Upper lobe of left lung (tissue), 4 donors: ENCODE measurements around the gene ADGRF5.

ENCODE experiments used
- CTCF ChIP-seq, 6 experiments: fragments of 450-650 bp in 4 of 6; fragments of 200-600 bp in 2 of 6; sonication (generic) in 2 of 6; IDR thresholded peaks; one replicate each; pipeline ENCODE4 v1.5.1; 2016 to 2019; ENCODE audit warnings: antibody characterized with exemption in 6 of 6
- EP300 ChIP-seq, 4 donors: sonication (generic); formaldehyde crosslinking; IDR thresholded peaks; one replicate each; pipeline ENCODE4 v1.5.1; 2017; ENCODE audit warnings: antibody characterized with exemption in 4 of 4, control low read depth in 2 of 4
- POLR2A ChIP-seq, 4 donors: fragments of 450-650 bp; IDR thresholded peaks; one replicate each; pipeline ENCODE4 v1.5.1; 2016 to 2017; ENCODE audit warnings: antibody characterized with exemption in 4 of 4, mild to moderate bottlenecking in 2 of 4

DNA sequence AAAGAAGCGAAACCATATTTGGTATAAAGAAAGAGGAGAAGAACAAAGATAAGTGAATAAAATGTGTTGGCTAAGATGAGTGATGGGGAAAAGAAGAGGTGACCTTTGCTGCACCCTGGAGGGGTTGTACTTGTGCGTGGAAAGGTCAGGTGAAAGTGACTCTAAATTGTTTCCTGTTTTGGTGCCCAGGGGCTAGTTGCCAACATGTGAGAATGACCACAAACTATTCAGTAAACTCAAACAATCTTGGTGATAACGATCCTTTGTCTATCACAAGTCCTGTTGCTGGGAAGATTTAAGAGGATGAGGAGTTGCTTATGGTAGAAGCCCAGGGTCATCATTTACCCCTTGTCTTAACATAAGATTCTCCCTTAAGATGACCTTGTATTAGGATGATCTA, 57.9 kb downstream of the ADGRF5 start:
- no peak for TF ChIP-seq CTCF (IDR thresholded peaks at IDR 0.05)
- TF ChIP-seq EP300 (IDR thresholded peaks at IDR 0.05) = no peak
- no peak for TF ChIP-seq POLR2A (IDR thresholded peaks at IDR 0.05)
